ENCODE results near the gene SNX25. TPM values are rescaled to one million over a fixed set of nuclear protein-coding genes. Genes with fewer than 3 reads are reported as not detected.

The SNX25 gene
- total RNA-seq, 2 donors from 2014 or later: 13.2 to 16.8 TPM

DNA sequence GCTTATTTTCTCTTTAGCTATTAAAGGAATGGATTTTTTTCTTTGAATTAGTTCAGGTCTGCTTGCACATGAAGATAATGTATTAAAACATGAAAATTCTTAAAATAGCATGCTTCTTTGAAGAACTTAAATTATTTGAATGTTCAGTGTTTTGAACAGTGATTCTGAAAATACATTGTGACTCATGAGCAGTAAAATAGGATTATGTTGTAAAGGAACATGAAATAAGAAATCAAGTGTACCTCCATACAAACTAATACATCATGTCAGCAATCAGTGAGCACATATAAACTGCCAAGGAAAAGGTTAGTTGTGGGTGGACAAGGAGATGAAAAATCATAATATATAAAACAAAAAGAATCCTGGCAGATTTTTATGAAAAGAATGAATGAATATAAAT lies 66.1 kb downstream of the SNX25 start:
- TF ChIP-seq, protein P1, sequence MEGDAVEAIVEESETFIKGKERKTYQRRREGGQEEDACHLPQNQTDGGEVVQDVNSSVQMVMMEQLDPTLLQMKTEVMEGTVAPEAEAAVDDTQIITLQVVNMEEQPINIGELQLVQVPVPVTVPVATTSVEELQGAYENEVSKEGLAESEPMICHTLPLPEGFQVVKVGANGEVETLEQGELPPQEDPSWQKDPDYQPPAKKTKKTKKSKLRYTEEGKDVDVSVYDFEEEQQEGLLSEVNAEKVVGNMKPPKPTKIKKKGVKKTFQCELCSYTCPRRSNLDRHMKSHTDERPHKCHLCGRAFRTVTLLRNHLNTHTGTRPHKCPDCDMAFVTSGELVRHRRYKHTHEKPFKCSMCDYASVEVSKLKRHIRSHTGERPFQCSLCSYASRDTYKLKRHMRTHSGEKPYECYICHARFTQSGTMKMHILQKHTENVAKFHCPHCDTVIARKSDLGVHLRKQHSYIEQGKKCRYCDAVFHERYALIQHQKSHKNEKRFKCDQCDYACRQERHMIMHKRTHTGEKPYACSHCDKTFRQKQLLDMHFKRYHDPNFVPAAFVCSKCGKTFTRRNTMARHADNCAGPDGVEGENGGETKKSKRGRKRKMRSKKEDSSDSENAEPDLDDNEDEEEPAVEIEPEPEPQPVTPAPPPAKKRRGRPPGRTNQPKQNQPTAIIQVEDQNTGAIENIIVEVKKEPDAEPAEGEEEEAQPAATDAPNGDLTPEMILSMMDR (IDR thresholded peaks at IDR 0.05): no peak
- Histone ChIP-seq H3K27ac (no peak overlapping the region), H3K9me3 (no peaks in the 10 kb centered on the region), H3K4me3 (no peak overlapping the region), H3K4me1 (peaks cover 0 to 13% of the 10 kb centered on the region in 2 donors), H3K27me3 (no peaks in the 10 kb centered on the region), H3K36me3 (no peaks in the 10 kb centered on the region)
- no peak for DNase-seq (ENCODE audit: low spot score)

DNA sequence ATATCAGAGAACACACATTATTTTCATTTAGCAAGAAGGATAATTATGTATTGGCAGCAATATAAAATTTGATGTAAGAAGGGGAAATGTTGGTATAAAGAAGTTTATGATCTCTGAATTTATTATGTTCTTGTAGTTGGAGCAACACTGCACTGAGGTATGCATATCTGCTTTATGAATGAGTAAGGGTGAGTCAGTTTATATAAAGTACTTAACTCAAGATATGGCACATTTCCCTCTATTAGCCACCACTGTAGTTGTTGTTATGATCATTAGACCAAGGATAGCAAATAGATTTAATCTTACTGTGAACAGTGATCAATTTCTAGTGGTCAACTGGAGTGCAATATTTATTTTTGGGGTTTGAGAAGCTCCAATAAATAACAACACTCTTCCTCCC lies 66.6 kb downstream of the SNX25 start:
- no peak for DNase-seq (ENCODE audit: low spot score)
- no peaks in the 10 kb centered on the region for H3K27me3 ChIP-seq
- H3K36me3 ChIP-seq: no peaks in the 10 kb centered on the region
- no peaks in the 10 kb centered on the region for H3K9me3 ChIP-seq
- TF ChIP-seq, protein P1 (IDR thresholded peaks at IDR 0.05): no peak
- H3K4me1 ChIP-seq: peaks cover 0 to 13% of the 10 kb centered on the region in 2 donors
- no peak overlapping the region for H3K4me3 ChIP-seq
- no peak overlapping the region for H3K27ac ChIP-seq

DNA sequence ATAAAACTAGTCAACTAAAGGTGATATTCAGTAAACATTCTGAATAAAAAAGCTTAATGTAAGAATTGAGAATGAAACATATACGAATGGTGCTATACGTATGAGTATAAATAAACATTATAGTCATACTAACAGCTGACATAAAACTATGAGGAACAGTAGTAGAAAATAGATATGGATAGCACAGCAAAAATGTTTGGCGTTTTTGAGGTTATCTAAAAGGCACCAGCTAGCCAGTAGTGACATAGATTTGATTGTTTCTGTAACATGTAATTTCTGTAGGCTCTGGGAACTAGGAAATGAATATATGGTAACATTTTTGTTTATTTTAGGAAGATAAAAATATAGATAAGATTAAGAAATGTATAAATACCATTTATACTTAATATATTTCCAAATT lies 69.3 kb downstream of the SNX25 start:
- H3K4me1 ChIP-seq: peaks cover 0 to 13% of the 10 kb centered on the region in 2 donors
- H3K36me3 ChIP-seq: no peaks in the 10 kb centered on the region
- H3K4me3 ChIP-seq: no peak overlapping the region
- H3K27me3 ChIP-seq: no peaks in the 10 kb centered on the region
- DNase-seq (ENCODE audit: low spot score): no peak
- H3K27ac ChIP-seq: no peak overlapping the region
- TF ChIP-seq, protein P1 (IDR thresholded peaks at IDR 0.05): no peak
- H3K9me3 ChIP-seq: no peaks in the 10 kb centered on the region

DNA sequence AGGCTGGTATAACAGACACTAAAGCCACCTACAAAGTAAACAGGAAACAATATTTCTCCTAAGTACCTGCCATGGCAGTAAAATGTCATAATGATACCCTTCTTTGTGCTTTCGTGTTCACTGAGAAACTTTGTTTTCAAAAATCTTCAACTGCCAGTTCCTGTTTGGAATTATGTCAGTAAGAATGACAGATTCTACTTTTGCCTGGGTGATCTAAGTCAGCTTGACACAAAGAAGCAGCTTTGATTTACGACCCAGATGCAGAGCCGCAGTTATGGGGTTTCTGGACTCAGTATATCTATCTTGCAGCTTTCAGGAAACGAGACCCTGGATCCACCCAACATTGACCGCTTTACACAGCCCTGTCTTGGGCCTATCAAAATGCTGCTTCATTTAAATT lies 71.2 kb downstream of the SNX25 start:
- TF ChIP-seq, protein P1 (IDR thresholded peaks at IDR 0.05): no peak
- Histone ChIP-seq H3K9me3 (no peaks in the 10 kb centered on the region), H3K27me3 (no peaks in the 10 kb centered on the region), H3K27ac (no peak overlapping the region), H3K4me3 (no peak overlapping the region), H3K36me3 (no peaks in the 10 kb centered on the region), H3K4me1 (no peaks in the 10 kb centered on the region)
- no peak for DNase-seq (ENCODE audit: low spot score)

DNA sequence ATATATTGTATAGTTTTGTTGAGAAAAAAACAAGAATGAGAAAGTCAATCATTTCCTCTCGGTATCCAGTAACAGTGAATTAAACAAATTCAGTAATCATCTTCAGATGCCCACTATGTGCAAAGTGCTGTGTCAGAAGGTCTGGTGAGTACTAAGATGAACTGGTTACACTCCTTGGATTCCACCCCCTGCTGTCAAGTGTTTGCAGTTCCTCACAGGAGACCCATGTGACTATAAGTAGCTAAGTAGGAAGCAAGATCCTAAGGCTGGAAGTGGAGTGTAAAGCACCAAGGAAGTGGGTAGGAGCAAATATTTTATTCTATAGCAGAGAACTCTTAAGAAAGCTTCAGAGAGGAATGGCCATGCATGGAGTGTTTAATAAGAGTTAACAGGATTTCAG lies 73.6 kb downstream of the SNX25 start:
- Histone ChIP-seq H3K27ac (no peak overlapping the region), H3K9me3 (no peaks in the 10 kb centered on the region), H3K36me3 (no peaks in the 10 kb centered on the region), H3K4me1 (no peaks in the 10 kb centered on the region), H3K27me3 (no peaks in the 10 kb centered on the region), H3K4me3 (no peak overlapping the region)
- TF ChIP-seq, protein P1 (IDR thresholded peaks at IDR 0.05): no peak
- DNase-seq (ENCODE audit: low spot score): no peak

DNA sequence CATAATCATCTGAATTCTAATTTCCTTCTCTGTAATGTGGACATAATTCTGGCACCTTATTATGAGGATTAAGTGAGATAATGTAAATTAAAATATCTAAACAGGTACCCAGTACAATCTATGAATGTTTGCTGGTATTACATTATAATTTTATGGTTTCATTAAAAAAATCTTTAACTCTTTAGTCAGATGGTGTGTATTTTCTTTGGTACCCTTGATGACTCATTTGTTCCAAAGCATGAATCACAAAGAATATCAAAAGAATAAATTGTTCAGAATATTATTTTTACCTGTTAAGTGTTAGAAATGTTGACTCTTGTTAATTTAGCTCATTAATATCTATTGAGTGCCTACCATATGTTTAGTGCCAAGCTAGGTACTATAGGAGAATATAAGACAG lies 74.3 kb downstream of the SNX25 start:
- TF ChIP-seq, protein P1 (IDR thresholded peaks at IDR 0.05): no peak

More for the DNA sequence above, 74.3 kb downstream of the SNX25 start:
- DNase-seq (ENCODE audit: low spot score): no peak
- Histone ChIP-seq H3K9me3 (no peaks in the 10 kb centered on the region), H3K4me3 (no peak overlapping the region), H3K27me3 (no peaks in the 10 kb centered on the region), H3K36me3 (no peaks in the 10 kb centered on the region), H3K27ac (no peak overlapping the region), H3K4me1 (no peaks in the 10 kb centered on the region)
